Measurements from ENCODE around the gene PHAX. TPM values are rescaled to one million over a fixed set of nuclear protein-coding genes. Genes with fewer than 3 reads are reported as not detected.
"Not testable (repeated sequence)": the region's sequence is repeated elsewhere in the genome, so short reads cannot be mapped to it uniquely, and the experiment has no call there.

PHAX gene
- total and polyA plus RNA-seq, 2 experiments from 2014 or later: 86.5 to 124 TPM

- H3K9ac ChIP-seq: no peak overlapping the region
- peaks cover 16% of the 10 kb centered on the region for H3K4me1 ChIP-seq (ENCODE audit: insufficient read depth)
- H3K4me2 ChIP-seq (ENCODE audit: unreplicated experiment): no peak overlapping the region
- H3K79me2 ChIP-seq (ENCODE audit: insufficient read depth): peaks cover 35% of the 10 kb centered on the region
- H3K27ac ChIP-seq: no peak overlapping the region
- no peaks in the 10 kb centered on the region for H3K9me3 ChIP-seq (ENCODE audit: low read depth)
- in situ Hi-C loops (cut with MboI): no loop called here
- no peaks in the 10 kb centered on the region for H3K27me3 ChIP-seq (replicated peaks; ENCODE audit: insufficient read depth)
- H4K20me1 ChIP-seq (ENCODE audit: insufficient read depth): no peaks in the 10 kb centered on the region
- no peak for TF ChIP-seq EZH2phosphoT487 (IDR thresholded peaks at IDR 0.05; ENCODE audit: insufficient read depth, low read depth)
- no peak for TF ChIP-seq EZH2 (IDR thresholded peaks at IDR 0.05; ENCODE audit: insufficient read depth, poor library complexity, severe bottlenecking)
- no peak overlapping the region for H2AFZ ChIP-seq
- H3K4me3 ChIP-seq: no peak overlapping the region
- peak; percentile 85 for DNase-seq
- H3K36me3 ChIP-seq (ENCODE audit: low read depth): no peaks in the 10 kb centered on the region
- H3K9me2 ChIP-seq (ENCODE audit: insufficient read depth): no peaks in the 10 kb centered on the region
- peaks cover 15% of the 10 kb centered on the region for H3F3A ChIP-seq (ENCODE audit: insufficient read depth)
- WGBS, 2 experiments (ENCODE audit: low coverage in 1 of 2, low lambda C conversion rate in 2 of 2, missing lambda C conversion rate in 2 of 2): 79% methylated on average over 4 of the region's 4 CpGs
These were observed 3.6 kb upstream of the PHAX start for GRCh38 chr5:126597156-126597555.

GRCh38 chr5:126599499-126599898 lies 1.2 kb upstream of the PHAX start:
- H3K27me3 ChIP-seq (replicated peaks; ENCODE audit: insufficient read depth): no peaks in the 10 kb centered on the region
- DNase-seq: no peak
- H3K36me3 ChIP-seq (ENCODE audit: low read depth): peaks cover 10% of the 10 kb centered on the region; the same call in 1 of the 2 replicates
- H3K9me2 ChIP-seq (ENCODE audit: insufficient read depth): no peaks in the 10 kb centered on the region
- no peaks in the 10 kb centered on the region for H3K9me3 ChIP-seq (ENCODE audit: low read depth)
- H3F3A ChIP-seq (ENCODE audit: insufficient read depth): peaks cover 15% of the 10 kb centered on the region
- no peak overlapping the region for H3K9ac ChIP-seq
- in situ Hi-C loops (cut with MboI): no loop called here
- TF ChIP-seq EZH2 (IDR thresholded peaks at IDR 0.05; ENCODE audit: insufficient read depth, poor library complexity, severe bottlenecking): no peak
- TF ChIP-seq EZH2phosphoT487 (IDR thresholded peaks at IDR 0.05; ENCODE audit: insufficient read depth, low read depth): no peak
- no peak overlapping the region for H3K4me2 ChIP-seq (ENCODE audit: unreplicated experiment)
- no peaks in the 10 kb centered on the region for H4K20me1 ChIP-seq (ENCODE audit: insufficient read depth)
- H3K27ac ChIP-seq: no peak overlapping the region
- no peak overlapping the region for H3K4me3 ChIP-seq
- peaks cover 38% of the 10 kb centered on the region for H3K79me2 ChIP-seq (ENCODE audit: insufficient read depth)
- H2AFZ ChIP-seq: peak overlapping the region; percentile 97
- no peaks in the 10 kb centered on the region; the same call in none of the 2 replicates for H3K4me1 ChIP-seq (ENCODE audit: insufficient read depth)
- 96 to 98% methylated on average over 7 of the region's 7 CpGs for WGBS, 2 experiments (ENCODE audit: low coverage in 1 of 2, low lambda C conversion rate in 2 of 2, missing lambda C conversion rate in 2 of 2)

DNA sequence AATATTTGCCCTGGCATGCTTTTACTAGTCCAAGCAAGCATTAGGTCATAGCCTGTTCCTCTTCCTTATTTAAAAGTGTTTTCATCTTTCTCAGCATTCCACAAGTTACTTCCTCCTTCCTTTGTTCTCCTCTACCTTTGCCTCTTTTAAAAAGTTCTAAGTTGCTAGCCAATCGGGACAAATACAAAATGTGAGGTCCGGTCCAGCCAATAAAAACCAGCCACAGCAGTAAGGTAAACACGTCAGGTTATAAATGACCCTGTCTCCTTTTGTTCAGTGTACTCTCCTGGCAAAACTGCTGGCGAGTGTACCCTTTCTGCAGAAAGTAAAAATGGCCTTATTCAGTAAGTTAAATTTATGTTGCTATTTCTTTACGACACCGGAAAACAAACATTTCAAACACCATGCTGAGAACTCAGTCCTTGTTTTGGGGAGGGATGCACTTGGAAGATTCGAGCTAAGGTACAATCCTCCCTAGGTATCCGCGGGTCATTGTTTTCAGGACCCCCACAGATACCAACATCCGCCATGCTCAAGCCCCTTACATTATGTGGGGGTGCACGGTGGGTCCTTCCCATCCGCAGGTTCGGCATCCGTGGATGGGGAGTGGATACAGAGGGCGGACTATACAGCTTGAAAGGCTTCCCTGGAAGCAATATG lies 646 bp upstream of the PHAX start:
- H3K4me2 ChIP-seq (ENCODE audit: unreplicated experiment): peak overlapping the region; percentile 90
- peak overlapping the region; percentile 35 for H3K27ac ChIP-seq
- H3K27me3 ChIP-seq (replicated peaks; ENCODE audit: insufficient read depth); H4K20me1 ChIP-seq (ENCODE audit: insufficient read depth); H3K9me3 ChIP-seq (ENCODE audit: low read depth); DNase-seq; H3K4me1 ChIP-seq (ENCODE audit: insufficient read depth); H3K9me2 ChIP-seq (ENCODE audit: insufficient read depth); in situ Hi-C loops (cut with MboI): not testable (repeated sequence)
- WGBS, 2 experiments (ENCODE audit: low coverage in 1 of 2, low lambda C conversion rate in 2 of 2, missing lambda C conversion rate in 2 of 2): 49 to 61% methylated on average over 15 of the region's 15 CpGs
- peaks cover 12% of the 10 kb centered on the region; the same call in 1 of the 2 replicates for H3K36me3 ChIP-seq (ENCODE audit: low read depth)
- H3K4me3 ChIP-seq: peak overlapping the region; percentile 96
- peaks cover 15% of the 10 kb centered on the region for H3F3A ChIP-seq (ENCODE audit: insufficient read depth)
- H3K9ac ChIP-seq: peak overlapping the region; percentile 91
- H2AFZ ChIP-seq: peak overlapping the region; percentile 97
- peaks cover 44% of the 10 kb centered on the region for H3K79me2 ChIP-seq (ENCODE audit: insufficient read depth)

GRCh38 chr5:126603402-126603991 lies 2.8 kb downstream of the PHAX start:
- H3K79me2 ChIP-seq (ENCODE audit: insufficient read depth): peaks cover 78% of the 10 kb centered on the region
- in situ Hi-C loops (cut with MboI): no loop called here
- H3K27me3 ChIP-seq (replicated peaks; ENCODE audit: insufficient read depth): no peaks in the 10 kb centered on the region
- no peak overlapping the region for H3K4me2 ChIP-seq (ENCODE audit: unreplicated experiment)
- H3K9ac ChIP-seq: no peak overlapping the region
- no peak overlapping the region for H3K4me3 ChIP-seq
- H4K20me1 ChIP-seq (ENCODE audit: insufficient read depth): no peaks in the 10 kb centered on the region
- DNase-seq: no peak
- H3K27ac ChIP-seq: no peak overlapping the region
- H3K36me3 ChIP-seq (ENCODE audit: low read depth): peaks cover 25% of the 10 kb centered on the region
- 65 to 68% methylated on average over 6 of the region's 6 CpGs for WGBS, 2 experiments (ENCODE audit: low coverage in 1 of 2, low lambda C conversion rate in 2 of 2, missing lambda C conversion rate in 2 of 2)
- TF ChIP-seq EZH2phosphoT487 (IDR thresholded peaks at IDR 0.05; ENCODE audit: insufficient read depth, low read depth): no peak
- no peak for TF ChIP-seq EZH2 (IDR thresholded peaks at IDR 0.05; ENCODE audit: insufficient read depth, poor library complexity, severe bottlenecking)
- no peaks in the 10 kb centered on the region for H3K9me2 ChIP-seq (ENCODE audit: insufficient read depth)
- no peaks in the 10 kb centered on the region for H3K9me3 ChIP-seq (ENCODE audit: low read depth)
- H2AFZ ChIP-seq: no peak overlapping the region
- no peaks in the 10 kb centered on the region for H3F3A ChIP-seq (ENCODE audit: insufficient read depth)
- peaks cover 13% of the 10 kb centered on the region for H3K4me1 ChIP-seq (ENCODE audit: insufficient read depth)

Measured in GM23248 (cell line).